Measurements from ENCODE around the gene AIMP1. TPM values are rescaled to one million over a fixed set of nuclear protein-coding genes. Genes with fewer than 3 reads are reported as not detected.
"Not testable (repeated sequence)": the region's sequence is repeated elsewhere in the genome, so short reads cannot be mapped to it uniquely, and the experiment has no call there.

AIMP1 gene
- total RNA-seq, 1 donor from 2014 or later, result 32.2 TPM

DNA sequence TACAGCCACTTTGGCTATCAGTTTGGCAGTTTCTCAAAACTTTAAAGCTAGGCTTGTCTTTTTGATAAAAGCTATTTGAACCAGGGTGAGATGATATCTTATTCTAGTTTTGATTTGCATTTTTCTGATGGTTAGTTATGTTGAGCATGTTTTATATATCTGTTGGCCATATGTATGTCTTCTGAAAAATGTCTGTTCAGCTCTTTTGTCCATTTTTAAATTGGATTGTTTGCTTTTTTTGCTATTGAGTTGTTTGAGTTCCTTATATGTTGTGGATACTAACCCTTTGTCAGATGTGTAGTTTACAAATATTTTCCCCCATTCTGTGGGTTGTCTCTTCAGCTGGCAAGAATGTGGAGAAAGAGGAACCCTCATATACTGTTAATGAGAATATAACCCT lies 63.8 kb downstream of the AIMP1 start:
- H3K4me3 Mint-ChIP-seq, result no peak overlapping the region

DNA sequence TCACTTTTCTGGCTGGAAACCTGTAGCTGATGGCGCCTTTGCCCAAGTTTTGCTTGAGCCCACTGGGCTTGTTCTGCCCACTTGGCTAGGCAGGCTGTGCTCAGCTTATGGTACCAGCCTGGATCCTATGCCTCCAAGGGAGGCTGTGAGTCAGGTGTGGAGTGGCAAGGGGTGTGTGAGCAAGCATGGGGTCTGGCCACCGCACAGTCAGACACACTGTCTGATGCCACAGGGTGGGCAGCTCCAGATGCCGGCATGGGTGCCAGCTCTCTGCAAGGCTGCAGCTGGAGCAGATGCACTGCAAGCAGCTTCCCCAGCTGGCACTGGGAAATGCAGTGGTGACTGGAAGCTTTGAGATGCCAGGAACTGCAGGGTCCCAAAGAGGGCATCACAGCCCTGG lies 68.5 kb downstream of the AIMP1 start:
- H3K27me3 Mint-ChIP-seq (ENCODE audit: low read depth), result no peaks in the 10 kb centered on the region
- H3K36me3 Mint-ChIP-seq (ENCODE audit: low read depth), result no peaks in the 10 kb centered on the region
- peaks cover 4% of the 10 kb centered on the region for H3K4me1 Mint-ChIP-seq
- TF ChIP-seq, protein P1, sequence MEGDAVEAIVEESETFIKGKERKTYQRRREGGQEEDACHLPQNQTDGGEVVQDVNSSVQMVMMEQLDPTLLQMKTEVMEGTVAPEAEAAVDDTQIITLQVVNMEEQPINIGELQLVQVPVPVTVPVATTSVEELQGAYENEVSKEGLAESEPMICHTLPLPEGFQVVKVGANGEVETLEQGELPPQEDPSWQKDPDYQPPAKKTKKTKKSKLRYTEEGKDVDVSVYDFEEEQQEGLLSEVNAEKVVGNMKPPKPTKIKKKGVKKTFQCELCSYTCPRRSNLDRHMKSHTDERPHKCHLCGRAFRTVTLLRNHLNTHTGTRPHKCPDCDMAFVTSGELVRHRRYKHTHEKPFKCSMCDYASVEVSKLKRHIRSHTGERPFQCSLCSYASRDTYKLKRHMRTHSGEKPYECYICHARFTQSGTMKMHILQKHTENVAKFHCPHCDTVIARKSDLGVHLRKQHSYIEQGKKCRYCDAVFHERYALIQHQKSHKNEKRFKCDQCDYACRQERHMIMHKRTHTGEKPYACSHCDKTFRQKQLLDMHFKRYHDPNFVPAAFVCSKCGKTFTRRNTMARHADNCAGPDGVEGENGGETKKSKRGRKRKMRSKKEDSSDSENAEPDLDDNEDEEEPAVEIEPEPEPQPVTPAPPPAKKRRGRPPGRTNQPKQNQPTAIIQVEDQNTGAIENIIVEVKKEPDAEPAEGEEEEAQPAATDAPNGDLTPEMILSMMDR (conservative IDR thresholded peaks at IDR 0.05), result no peak
- no peak overlapping the region for H3K4me3 Mint-ChIP-seq
- no peak for DNase-seq (ENCODE audit: low read depth, low spot score)
- H3K9me3 Mint-ChIP-seq, result no peaks in the 10 kb centered on the region
- H3K27ac Mint-ChIP-seq (ENCODE audit: unreplicated experiment), result no peak overlapping the region

More for the DNA sequence above, 63.8 kb downstream of the AIMP1 start:
- peaks cover 4% of the 10 kb centered on the region for H3K27me3 Mint-ChIP-seq (ENCODE audit: low read depth)
- no peaks in the 10 kb centered on the region for H3K9me3 Mint-ChIP-seq
- H3K36me3 Mint-ChIP-seq (ENCODE audit: low read depth), result no peaks in the 10 kb centered on the region
- DNase-seq (ENCODE audit: low read depth, low spot score), result no peak
- H3K4me1 Mint-ChIP-seq, result no peaks in the 10 kb centered on the region
- H3K27ac Mint-ChIP-seq (ENCODE audit: unreplicated experiment), result no peak overlapping the region
- TF ChIP-seq, protein P1 (conservative IDR thresholded peaks at IDR 0.05), result no peak

- no peak for DNase-seq (ENCODE audit: low read depth, low spot score)
- no peaks in the 10 kb centered on the region for H3K9me3 Mint-ChIP-seq
- peaks cover 4% of the 10 kb centered on the region for H3K4me1 Mint-ChIP-seq
- H3K27ac Mint-ChIP-seq (ENCODE audit: unreplicated experiment), result no peak overlapping the region
- H3K36me3 Mint-ChIP-seq (ENCODE audit: low read depth), result no peaks in the 10 kb centered on the region
- no peak overlapping the region for H3K4me3 Mint-ChIP-seq
- H3K27me3 Mint-ChIP-seq (ENCODE audit: low read depth), result no peaks in the 10 kb centered on the region
- TF ChIP-seq, protein P1 (conservative IDR thresholded peaks at IDR 0.05), result no peak
Observed at GRCh38 chr4:106385853-106386393, 69.6 kb downstream of the AIMP1 start.

DNA sequence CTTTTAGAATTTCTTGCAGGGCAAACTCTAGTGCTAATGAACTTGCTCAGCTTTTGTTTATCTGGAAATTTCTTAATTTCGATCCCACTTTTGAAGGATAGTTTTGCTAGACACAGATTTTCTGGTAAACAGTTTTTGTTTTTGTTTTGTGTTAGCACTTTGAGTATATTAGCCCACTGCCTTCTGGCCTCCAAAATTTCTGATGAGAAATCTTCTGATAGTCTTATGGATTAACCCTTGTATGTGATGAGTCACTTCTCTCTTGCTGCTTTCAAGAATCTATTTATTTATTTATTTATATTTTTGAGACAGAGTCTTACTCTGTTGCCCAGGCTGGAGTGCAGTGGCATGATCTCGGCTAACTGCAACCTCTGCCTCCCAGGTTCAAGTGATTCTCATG lies 79.2 kb downstream of the AIMP1 start:
- peaks cover 2% of the 10 kb centered on the region for H3K36me3 Mint-ChIP-seq (ENCODE audit: low read depth)
- no peak for DNase-seq (ENCODE audit: low read depth, low spot score)
- peaks cover 17% of the 10 kb centered on the region for H3K9me3 Mint-ChIP-seq
- H3K4me3 Mint-ChIP-seq, result no peak overlapping the region
- no peaks in the 10 kb centered on the region for H3K4me1 Mint-ChIP-seq
- TF ChIP-seq, protein P1 (conservative IDR thresholded peaks at IDR 0.05), result no peak
- H3K27ac Mint-ChIP-seq (ENCODE audit: unreplicated experiment), result no peak overlapping the region
- H3K27me3 Mint-ChIP-seq (ENCODE audit: low read depth), result no peaks in the 10 kb centered on the region

- peaks cover 17% of the 10 kb centered on the region for H3K9me3 Mint-ChIP-seq
- not testable (repeated sequence) for DNase-seq (ENCODE audit: low read depth, low spot score); H3K4me3 Mint-ChIP-seq; H3K27me3 Mint-ChIP-seq (ENCODE audit: low read depth); H3K4me1 Mint-ChIP-seq; H3K27ac Mint-ChIP-seq (ENCODE audit: unreplicated experiment); H3K36me3 Mint-ChIP-seq (ENCODE audit: low read depth)
Observed at GRCh38 chr4:106398898-106399297, 82.5 kb downstream of the AIMP1 start.

Other genes starting within 250 kb of the AIMP1 start
- gene TBCK, start 341 bp upstream of the AIMP1 start, total RNA-seq, result 42.0 and 47.6 TPM in 2 replicates
- not detected in 2 replicates for gene GIMD1, start 52.2 kb downstream of the AIMP1 start, total RNA-seq

Data from neural crest cell (in vitro differentiated cells).